ENCODE results near the gene HNRNPL.
"Not testable (repeated sequence)": the region's sequence is repeated elsewhere in the genome, so short reads cannot be mapped to it uniquely, and the experiment has no call there.

The HNRNPL gene

GRCh38 chr19:38801359-38802095, 48.3 kb downstream of the HNRNPL start:
- no peak for DNase-seq (ENCODE audit: low read depth in 2 of 2)

DNA sequence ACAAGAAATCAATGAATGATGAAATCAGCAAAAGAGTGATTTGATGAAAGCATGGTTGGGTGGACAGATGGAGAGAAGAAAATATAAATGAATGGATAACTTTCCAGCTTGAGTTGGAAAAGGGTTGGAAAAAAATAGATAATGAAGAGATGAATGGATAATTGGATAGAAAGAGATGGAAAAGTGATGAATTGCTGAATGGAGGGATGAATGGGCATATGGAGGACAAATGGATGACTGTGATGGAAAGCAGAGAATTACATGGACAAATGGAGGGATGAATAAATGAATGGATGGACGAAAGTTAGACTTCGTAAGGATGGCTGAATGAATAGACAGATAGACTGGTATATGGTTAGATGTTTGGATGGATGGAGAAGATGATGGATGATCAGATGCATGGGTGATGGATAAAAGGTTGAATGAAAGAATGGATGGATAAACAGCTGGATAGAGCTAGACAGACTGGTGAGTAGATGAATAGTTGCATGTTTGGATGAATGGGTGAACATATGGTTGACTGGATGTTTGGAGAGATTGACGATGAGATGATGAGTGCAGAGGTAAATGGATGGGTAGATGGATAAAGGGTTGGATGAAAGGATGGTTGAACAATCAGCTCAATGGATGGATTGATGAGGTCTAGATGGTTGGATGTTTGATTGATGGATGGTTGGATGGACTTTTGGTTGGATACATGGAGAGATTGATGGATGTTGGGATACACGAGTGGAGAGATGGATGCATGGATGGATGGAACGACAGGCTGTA, 49.0 kb downstream of the HNRNPL start:
- no peak for DNase-seq (ENCODE audit: low read depth in 2 of 2)

DNA sequence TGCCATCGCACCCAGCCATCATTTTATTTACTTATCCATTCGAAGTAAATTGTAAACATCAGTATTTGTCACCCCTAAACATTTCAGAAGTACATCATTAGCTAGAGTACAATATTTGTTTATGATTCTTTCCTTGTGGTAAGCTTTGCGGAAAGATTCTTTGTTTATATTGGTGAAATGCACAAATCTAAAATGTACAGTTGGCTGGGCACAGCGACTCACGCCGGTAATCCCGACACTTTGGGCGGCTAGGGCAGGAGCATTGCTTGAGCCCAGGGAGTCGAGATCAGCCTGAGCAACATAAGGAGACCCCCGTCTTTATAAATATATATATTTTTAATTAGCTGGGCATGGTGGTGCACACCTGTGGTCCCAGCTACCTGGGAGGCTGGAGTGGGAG, 50.7 kb downstream of the HNRNPL start:
- DNase-seq (ENCODE audit: low read depth in 2 of 2) = no peak

DNA sequence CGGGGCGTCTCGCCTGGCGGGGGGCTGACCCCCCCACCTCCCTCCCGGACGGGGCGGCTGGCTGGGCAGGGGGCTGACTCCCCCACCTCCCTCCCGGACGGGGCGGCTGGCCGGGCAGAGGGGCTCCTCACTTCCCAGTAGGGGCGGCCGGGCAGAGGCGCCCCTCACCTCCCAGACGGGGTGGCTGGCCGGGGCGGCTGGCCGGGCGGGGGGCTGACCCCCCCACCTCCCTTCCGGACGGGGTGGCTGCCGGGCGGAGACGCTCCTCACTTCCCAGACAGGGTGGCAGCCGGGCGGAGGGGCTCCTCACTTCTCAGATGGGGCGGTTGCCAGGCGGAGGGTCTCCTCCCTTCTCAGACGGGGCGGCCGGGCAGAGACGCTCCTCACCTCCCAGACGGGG, 52.0 kb downstream of the HNRNPL start:
- not testable (repeated sequence) for DNase-seq (ENCODE audit: low read depth in 2 of 2)

DNA sequence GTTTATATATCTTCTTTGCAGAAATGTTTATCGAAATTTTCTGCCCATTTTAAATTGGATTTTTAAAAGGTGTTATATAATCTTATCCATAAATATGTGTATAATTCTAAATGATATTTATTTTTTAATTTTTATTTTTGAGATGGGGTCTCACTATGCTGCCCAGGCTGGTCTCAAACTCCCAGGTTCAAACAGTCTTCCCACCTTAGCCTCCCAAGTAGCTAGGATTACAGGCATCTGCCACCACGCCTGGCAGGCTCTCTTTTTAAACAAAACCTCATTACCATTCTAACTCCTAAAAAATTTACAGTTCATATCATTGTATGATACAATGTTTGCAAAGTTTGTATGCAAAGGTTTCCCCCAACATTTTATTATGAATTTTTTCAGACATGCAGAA, 53.6 kb downstream of the HNRNPL start:
- no peak for DNase-seq (ENCODE audit: low read depth in 2 of 2)

GRCh38 chr19:38795549-38795948, 54.2 kb downstream of the HNRNPL start:
- no peak for DNase-seq (ENCODE audit: low read depth in 2 of 2)

DNA sequence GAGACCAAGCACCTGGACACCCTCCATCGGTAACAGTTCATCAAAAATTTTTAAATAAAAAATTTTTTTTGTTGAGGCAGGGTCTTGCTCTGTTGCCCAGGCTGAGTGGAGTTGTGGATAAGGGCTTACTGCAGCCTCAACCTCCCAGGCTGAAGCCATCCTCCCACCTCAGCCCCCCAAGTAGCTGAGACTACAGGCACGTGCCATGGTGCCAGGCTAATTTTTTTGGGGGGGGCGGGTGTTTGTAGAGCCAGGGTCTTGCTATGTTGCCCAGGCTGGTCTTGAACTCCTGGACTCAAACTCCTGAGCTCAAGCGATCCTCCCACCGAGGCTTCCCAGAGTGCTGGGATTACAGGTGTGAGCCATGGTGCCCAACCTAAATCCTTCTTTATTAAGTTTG, 56.1 kb downstream of the HNRNPL start:
- no peak for DNase-seq (ENCODE audit: low read depth in 2 of 2)

DNA sequence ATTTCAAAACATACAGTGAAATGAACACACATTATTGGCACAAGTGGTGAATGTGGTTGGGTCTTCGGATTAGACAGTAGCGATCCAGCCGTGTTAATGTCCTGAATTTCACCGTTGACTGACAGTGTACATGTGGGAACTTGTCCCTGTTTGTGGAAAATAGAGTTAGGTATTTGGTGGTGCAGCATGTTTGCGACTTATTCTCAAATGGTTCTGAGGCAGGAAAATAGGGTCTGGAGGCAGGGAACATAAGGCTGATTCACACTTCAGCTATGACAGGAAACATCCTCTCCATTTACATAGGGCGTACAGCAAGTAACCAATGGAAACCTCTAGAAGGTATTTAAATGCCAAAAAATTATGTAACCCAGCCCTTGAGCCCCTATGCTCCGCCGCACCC, 56.6 kb downstream of the HNRNPL start:
- peak in 1 of 2 experiments; percentile 5 for DNase-seq (ENCODE audit: low read depth in 2 of 2)

DNA sequence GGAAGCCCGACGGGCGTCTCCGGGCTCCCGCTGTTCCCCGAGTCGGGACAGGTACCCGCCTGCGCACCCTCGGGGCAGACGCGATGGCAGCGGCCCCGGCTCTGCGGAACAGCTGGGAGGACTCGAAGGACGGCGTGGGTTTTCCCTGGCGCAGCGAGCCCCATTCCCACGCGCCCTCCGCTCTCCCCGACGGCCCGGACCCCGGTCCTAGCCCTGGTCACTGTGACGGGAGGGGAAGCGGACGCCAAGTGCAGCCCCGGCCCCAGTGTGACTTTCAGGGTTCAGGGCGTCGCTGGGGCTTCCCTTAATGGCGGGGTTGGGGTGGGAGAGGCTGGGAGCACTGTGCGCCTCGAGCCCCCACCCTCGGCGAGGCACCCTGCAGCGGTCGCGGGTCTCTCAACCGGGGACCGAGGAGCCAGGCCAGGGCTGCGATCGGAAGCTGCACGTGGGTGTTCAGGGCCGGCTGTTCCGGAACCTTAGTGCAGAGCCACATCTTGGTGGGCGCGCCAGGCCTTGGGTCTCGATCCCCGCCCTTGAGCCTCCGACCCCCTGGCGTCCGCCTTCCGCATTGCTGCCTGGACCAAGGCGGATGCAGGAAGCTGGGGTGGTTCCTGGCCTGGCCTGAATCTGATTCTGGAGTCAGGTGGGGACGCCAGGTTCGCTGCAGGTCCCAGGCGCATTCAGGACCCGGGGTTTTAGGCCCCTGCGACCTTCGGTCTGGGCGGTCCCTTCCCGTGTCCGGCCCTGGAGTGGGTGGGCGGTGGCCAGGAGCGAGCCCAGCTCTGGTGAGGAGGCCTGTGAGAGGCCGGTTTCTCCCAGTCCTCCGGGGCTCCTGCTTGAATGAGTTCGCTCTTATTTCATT, 57.3 kb downstream of the HNRNPL start:
- no peak for DNase-seq (ENCODE audit: low read depth in 2 of 2)

DNA sequence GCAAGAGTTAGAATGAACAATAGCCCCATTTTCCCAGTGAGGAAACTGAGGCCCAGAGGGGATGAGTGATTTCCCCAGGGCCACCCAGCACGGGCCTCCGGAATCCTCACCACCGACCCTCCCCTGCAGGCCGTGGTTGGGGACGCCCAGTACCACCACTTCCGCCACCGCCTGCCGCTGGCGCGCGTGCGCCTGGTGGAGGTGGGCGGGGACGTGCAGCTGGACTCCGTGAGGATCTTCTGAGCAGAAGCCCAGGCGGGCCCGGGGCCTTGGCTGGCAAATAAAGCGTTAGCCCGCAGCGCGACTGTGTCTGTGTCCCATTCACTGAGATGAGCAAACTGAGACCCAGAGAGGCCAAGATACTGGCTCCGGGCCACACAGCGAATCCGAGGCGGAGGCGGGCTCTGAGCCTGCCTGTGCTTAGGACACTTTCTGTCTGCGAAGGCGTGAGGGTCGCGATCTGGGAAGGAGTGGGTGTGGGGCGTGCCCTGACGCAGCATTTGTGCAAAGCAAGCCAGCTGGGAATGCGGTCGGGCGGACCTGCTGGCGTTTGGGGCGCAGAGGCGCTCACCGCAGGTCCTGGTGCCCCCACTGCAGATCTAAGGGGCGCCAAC, 58.2 kb downstream of the HNRNPL start:
- DNase-seq (ENCODE audit: low read depth in 2 of 2) = not testable (repeated sequence)

DNA sequence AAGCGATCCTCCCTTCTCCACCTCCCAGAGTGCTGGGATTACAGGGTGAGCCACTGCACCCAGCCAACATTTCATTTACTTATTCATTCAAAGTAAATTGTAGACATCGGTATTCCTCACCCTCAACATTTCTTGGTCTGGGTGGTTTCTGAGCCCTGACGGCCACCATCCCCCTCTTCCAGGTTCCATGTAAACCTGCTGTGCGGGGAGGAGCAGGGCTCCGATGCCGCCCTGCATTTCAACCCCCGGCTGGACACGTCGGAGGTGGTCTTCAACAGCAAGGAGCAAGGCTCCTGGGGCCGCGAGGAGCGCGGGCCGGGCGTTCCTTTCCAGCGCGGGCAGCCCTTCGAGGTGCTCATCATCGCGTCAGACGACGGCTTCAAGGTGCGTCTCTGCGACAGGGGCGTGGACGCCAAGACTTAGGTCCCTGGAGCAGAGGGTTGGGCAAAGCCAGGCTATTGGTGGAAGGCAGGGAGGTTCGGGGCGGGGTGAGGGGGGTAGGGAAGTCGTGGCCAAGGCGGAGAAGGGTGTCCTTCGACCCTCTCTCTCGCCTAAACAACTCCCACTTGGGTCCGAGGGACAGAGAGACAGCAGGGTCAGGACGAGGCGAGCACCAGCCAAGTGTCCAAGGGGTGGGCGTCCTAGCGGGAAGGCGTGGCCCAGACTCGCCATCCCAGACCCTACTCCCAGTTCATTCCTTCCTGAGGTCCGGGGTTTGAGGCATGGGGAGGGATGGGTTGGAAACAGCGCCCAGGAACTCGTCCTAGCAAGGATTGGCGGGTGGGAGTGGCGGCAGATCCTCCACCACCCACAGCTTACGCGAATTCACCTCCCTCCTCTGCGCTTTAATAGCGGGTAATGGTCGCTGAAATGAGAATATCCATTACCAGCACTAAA, 59.0 kb downstream of the HNRNPL start:
- DNase-seq (ENCODE audit: low read depth in 2 of 2) = not testable (repeated sequence)

- no peak for DNase-seq (ENCODE audit: low read depth in 2 of 2)
Measured at GRCh38 chr19:38788478-38789243, 61.1 kb downstream of the HNRNPL start, which contains the start of gene LGALS7B. TSS of gene LGALS7B (plus strand) at chr19:38789200. CDS start at chr19:38789227, 27 bp downstream.

GRCh38 chr19:38786572-38787265, 63.1 kb downstream of the HNRNPL start:
- no peak for DNase-seq (ENCODE audit: low read depth in 2 of 2)

All from fibroblast of skin of left quadriceps (primary cell).